K562 (cell line): ENCODE measurements around the gene FAM53B. TPM values are rescaled to one million over a fixed set of nuclear protein-coding genes. Genes with fewer than 3 reads are reported as not detected.

Experiments
- ATF2 ChIP-seq: sonication (generic); formaldehyde crosslinking; IDR thresholded peaks from 2 replicates; pipeline ENCODE4 v1.8.1; 2022; ENCODE audit warnings: missing genetic modification reagents
- KLF1 ChIP-seq: fragments of 450-650 bp; IDR thresholded peaks from 2 replicates; pipeline ENCODE4 v1.6.1; 2016; ENCODE audit warnings: missing genetic modification characterization, missing compliant biosample characterization
- MECOM ChIP-seq: fragments of 250-450 bp; sonication (Bioruptor Pico); IDR thresholded peaks from 2 replicates; pipeline ENCODE4 v1.8.0; 2022; ENCODE audit warnings: inconsistent platforms
- MTF1 ChIP-seq: fragments of 250-450 bp; sonication (Bioruptor Pico); IDR thresholded peaks from 2 replicates; pipeline ENCODE4 v1.9.0; 2021; ENCODE audit warnings: moderate library complexity, mild to moderate bottlenecking, inconsistent platforms, borderline replicate concordance
- SP1 ChIP-seq: sonication (generic); formaldehyde crosslinking; IDR thresholded peaks from 2 replicates; pipeline ENCODE4 v1.8.1; 2022; ENCODE audit warnings: mild to moderate bottlenecking, missing genetic modification reagents
- TCF7 ChIP-seq: sonication (generic); IDR thresholded peaks from 2 replicates; pipeline ENCODE4 v1.6.1; 2016; ENCODE audit warnings: antibody characterized with exemption, borderline replicate concordance
- USF2 ChIP-seq: sonication (generic); formaldehyde crosslinking; IDR thresholded peaks from 2 replicates; pipeline ENCODE4 v1.5.0; 2020; ENCODE audit warnings: missing genetic modification reagents
- ZBTB40 ChIP-seq, 2 experiments: fragments of 450-650 bp in 1 of 2; sonication (generic) in 1 of 2; formaldehyde crosslinking in 1 of 2; IDR thresholded peaks; 2 replicates each; pipeline versions ENCODE4 v1.7.1 to v1.9.0; 2016 to 2022; ENCODE audit warnings: inconsistent platforms in 1 of 2, mild to moderate bottlenecking in 1 of 2, missing genetic modification reagents in 1 of 2
- ZFP91 ChIP-seq: sonication (generic); formaldehyde crosslinking; IDR thresholded peaks from 2 replicates; pipeline ENCODE4 v1.8.0; 2022; ENCODE audit warnings: mild to moderate bottlenecking, missing genetic modification reagents
- ZFPM2 ChIP-seq: fragments of 250-450 bp; sonication (Bioruptor Pico); IDR thresholded peaks from 2 replicates; pipeline ENCODE4 v1.5.1; 2022; ENCODE audit warnings: mild to moderate bottlenecking
- ZKSCAN8 ChIP-seq: fragments of 200-800 bp; sonication (Bioruptor generic); IDR thresholded peaks from 2 replicates; pipeline ENCODE4 v1.6.1; 2016; ENCODE audit warnings: missing genetic modification characterization, missing compliant biosample characterization
- ZNF347 ChIP-seq: fragments of 450-650 bp; formaldehyde crosslinking; IDR thresholded peaks from 2 replicates; pipeline ENCODE4 v1.4.0; 2020; ENCODE audit warnings: low read depth, mild to moderate bottlenecking, moderate library complexity
- ZNF644 ChIP-seq: fragments of 200-800 bp; sonication (Bioruptor generic); IDR thresholded peaks from 2 replicates; pipeline ENCODE4 v1.6.1; 2016; ENCODE audit warnings: low read depth, missing genetic modification characterization, missing compliant biosample characterization
- polyA plus RNA-seq, 8 experiments: library from polyadenylated mRNA; depleted of rRNA in 4 of 8; stranded (reverse) in 5 of 8; unstranded in 3 of 8; fragments of >200 nt; fragmentation: Nextera tagmentation in 2 of 8; fragmentation: Illumina TruSeq in 1 of 8; extraction: Ambion mirVana in 2 of 8; extraction: Trizol in 1 of 8; gene quantifications; 2 replicates each; pipeline versions ENCODE4 v1.2.1 to v1.2.3, GENCODE V29; 2011 to 2014; ENCODE audit warnings: inconsistent platforms in 1 of 8, missing spikeins in 1 of 8
- total RNA-seq, 7 experiments: library from RNA; depleted of rRNA in 6 of 7; stranded (reverse); fragments of >200 nt in 6 of 7; fragmentation: Illumina TruSeq in 2 of 7; extraction: Trizol in 2 of 7; gene quantifications; 2 replicates each; pipeline versions ENCODE4 v1.2.1 to v1.2.3, GENCODE V29; 2011 to 2021; ENCODE audit warnings: low replicate concordance in 1 of 7

Gene FAM53B
- total and polyA plus RNA-seq, 9 of the 15 experiments (the other 6 are each of a cell fraction or from before 2014, with no cell fraction given) = 0.03 to 16.5 (median 5.0) TPM

GRCh38 chr10:124717911-124718741 is 26.1 kb downstream of the FAM53B start (continued):
- TF ChIP-seq USF2 (CRISPR knock-in tag) (no peak), ZKSCAN8 (CRISPR knock-in tag) (peak; percentile 44; the same call in 1 of the 2 replicates), ZBTB40 (IDR thresholded peaks at IDR 0.05) (no peak), ZBTB40 (CRISPR knock-in tag; IDR thresholded peaks at IDR 0.05) (no peak), ZNF347 (CRISPR knock-in tag) (no peak), SP1 (CRISPR knock-in tag) (0 out of 2 replicates have a peak, but pooled peaks have one; percentile 30), ZFPM2 (CRISPR knock-in tag) (no peak), ATF2 (no peak), ZFP91 (CRISPR knock-in tag) (no peak), KLF1 (tag) (0 out of 2 replicates have a peak, but pooled peaks have one; percentile 34), ZNF644 (tag) (0 out of 2 replicates have a peak, but pooled peaks have one; percentile 71), MTF1 (CRISPR knock-in tag) (no peak), MECOM (peak; percentile 80; the same call in 1 of the 2 replicates), TCF7 (no peak)
